Stimulated activated CD4-positive, alpha-beta T cell treated with anti-CD3 and anti-CD28 coated beads, Interleukin-2, amount 100 ng/mL, for 24 hours (primary cell): ENCODE data around the gene BMI1.

ENCODE experiments used
- DNase-seq, 2 donors: peaks; one replicate each; pipeline ENCODE4 v3.0.0-alpha.2; 2020

Gene BMI1

GRCh38 chr10:22368981-22369380 lies 48.1 kb downstream of the BMI1 start:
- no peak for DNase-seq

GRCh38 chr10:22369434-22370072 lies 48.7 kb downstream of the BMI1 start:
- no peak for DNase-seq

- no peak for DNase-seq
These were observed 49.4 kb downstream of the BMI1 start for GRCh38 chr10:22370320-22370719.

GRCh38 chr10:22372298-22372697 lies 51.4 kb downstream of the BMI1 start:
- no peak for DNase-seq

- no peak for DNase-seq
These were observed 52.0 kb downstream of the BMI1 start for GRCh38 chr10:22372917-22373316.

- no peak for DNase-seq
These were observed 53.7 kb downstream of the BMI1 start for GRCh38 chr10:22374489-22375126.

GRCh38 chr10:22379059-22379458 lies 58.2 kb downstream of the BMI1 start:
- peak; percentile 46 to 61 for DNase-seq
